ENCODE results near the gene SRSF2.
"Not testable (repeated sequence)": the region's sequence is repeated elsewhere in the genome, so short reads cannot be mapped to it uniquely, and the experiment has no call there.

The SRSF2 gene

DNA sequence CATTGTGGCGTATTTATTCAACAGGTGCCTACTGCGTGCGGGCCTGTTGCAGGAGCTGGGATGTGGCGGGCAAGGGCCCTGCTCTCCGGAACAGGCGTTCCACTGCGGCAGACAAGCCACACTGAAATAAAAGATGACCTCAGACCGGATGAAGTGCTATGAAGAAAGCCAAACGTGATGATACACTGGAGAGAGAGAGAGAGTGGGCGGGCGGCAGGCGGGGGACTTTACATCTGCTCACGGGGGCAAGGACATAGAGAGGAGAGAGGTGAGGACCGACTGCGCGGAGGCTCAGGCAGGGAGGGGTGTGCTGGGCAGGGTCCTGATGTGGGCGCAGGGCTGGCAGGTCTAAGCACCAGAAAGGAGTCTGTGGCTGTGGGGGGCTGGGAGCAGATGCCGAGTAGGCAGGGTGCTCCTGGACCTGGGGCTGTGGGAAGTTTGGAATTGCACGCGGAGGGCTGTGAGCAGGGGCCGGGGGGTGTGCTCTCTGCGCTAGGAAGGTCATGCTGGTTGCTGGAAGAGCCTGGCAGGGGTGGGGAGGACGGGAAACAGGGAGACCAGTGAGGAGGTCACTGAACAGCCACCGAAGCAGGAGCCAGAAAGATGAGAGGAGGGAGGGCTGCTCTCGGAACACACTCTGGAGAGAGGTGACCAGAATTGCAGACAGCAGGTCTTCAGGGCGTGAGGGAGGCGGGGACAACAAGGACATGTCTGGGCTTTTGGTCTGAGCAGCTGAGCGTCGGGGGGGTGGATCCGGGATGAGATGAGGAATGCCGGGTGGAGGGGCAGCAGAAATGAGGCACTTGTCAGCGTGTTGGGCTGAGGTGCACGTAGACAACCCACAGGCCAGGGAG, 36.3 kb downstream of the SRSF2 start:
- DNase-seq (ENCODE audit: low read depth in 2 of 2), result no peak

DNA sequence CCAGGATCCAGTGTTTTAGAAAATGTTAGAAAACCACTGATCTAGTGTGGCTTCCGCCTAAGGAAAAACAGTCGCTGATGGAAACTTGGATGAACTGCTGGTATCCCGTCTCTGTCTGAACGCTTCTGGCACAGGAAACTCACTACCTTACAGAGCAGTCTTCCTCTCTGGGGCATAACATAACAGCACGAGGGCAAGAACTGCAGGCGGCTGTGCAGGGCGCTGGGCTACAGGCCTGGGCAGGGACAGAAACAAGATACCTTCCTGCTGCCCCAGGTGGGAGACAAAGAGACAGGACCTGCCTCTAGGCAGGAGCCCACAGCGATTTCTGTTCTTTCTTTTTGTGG, 36.9 kb downstream of the SRSF2 start:
- no peak for DNase-seq (ENCODE audit: low read depth in 2 of 2)

DNA sequence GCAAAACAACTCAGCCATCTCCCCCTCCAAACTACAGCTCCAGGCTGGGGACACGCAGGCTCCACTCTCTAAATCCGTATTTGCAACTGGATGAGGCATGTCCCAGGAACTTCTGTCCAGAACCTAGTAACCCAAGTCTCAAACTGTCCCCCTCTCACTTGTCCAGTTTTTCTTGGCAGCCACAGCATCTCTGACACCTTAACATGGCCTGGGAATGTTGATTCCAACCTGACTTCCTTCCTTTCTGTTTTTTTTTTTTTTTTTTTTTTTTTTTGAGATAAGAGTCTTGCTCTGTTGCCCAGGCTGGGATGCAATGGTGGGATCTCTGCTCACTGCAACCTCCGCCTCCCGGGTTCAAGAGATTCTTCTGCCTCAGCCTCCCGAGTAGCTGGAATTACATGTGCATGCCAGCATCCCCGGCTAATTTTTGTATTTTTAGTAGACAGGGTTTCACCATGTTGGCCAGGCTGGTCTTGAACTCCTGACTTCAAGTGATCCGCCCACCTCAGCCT, 38.6 kb downstream of the SRSF2 start:
- not testable (repeated sequence) for DNase-seq (ENCODE audit: low read depth in 2 of 2)

DNA sequence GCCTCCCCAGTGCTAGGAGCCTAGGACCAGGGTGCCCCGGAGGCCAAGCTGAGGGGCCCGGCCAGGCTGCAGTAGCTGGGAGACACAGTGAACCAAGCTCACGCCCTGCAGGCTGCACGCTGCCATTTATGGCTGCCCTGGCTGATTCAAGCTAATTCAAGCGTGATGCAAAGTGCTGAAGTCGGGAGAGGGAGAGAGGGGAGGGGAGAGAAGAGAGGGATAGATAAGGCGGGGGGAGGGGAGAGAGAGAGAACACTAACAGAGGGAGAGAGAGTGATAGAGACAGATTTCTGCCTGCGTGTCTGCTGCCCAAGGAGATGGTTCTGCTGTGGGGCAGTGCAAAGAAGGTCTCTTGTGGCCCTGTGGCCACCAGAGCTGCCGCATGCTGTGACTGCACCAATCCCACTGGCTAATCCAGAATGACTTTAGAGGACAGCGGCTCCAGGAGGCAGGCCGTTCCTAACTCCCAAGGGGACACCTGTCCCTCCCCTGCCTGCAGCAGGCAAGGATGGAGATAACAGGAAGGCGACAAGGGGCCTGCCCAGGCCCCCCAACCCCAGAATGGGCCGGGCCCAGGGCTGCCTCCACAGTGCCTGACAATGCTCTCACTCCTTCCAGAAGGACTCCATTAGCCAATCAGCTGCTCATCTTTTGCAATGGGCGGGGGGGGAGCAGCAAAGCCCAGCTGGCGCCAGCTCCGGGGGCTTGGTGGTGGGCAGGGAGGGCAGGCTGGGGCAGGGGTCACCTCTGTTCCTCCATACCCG, 39.2 kb downstream of the SRSF2 start:
- no peak for DNase-seq (ENCODE audit: low read depth in 2 of 2)

DNA sequence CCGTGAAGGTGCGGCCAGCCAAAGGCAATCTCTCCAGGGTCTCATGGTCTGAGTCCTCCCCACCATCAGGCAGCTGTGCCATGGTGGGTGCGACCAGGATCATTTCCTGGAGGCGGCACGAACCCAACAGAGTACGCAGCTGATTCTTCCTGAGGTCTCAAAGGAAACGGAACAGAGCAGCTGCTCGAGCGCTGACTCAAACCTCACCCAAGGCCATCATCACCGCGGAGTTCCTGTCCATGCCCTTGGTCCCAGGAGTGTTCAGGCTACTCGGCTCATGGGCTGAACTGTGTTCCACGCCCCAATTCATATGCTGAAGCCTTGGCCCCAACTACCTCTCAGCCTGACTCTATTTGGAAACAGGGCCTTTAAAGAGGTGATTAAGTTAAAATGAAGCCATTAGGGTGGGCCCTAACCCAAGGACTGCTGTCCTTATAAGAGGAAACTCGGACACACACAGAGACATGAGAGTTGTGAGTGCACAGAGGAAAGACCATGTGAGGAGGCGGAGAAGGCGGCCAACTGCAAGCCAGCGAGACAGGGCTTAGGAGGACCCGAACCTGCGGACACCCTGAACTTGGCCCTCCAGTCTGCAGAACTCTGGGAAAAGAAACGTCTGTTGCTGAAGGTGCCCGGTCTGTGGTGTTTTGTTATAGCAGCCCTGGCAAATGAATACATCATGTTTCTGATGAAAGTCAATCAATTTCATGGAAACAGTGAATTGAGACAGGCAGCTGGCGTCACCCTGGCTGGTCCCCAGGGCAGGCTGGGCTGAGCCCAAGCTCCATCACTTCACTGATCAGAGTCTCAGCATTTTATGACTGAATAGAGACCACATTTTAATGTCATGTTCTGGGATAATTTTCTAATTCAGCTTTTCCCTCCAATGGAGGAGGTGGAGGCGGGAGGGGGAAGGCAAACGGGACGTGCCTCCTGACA, 40.1 kb downstream of the SRSF2 start:
- no peak for DNase-seq (ENCODE audit: low read depth in 2 of 2)

DNA sequence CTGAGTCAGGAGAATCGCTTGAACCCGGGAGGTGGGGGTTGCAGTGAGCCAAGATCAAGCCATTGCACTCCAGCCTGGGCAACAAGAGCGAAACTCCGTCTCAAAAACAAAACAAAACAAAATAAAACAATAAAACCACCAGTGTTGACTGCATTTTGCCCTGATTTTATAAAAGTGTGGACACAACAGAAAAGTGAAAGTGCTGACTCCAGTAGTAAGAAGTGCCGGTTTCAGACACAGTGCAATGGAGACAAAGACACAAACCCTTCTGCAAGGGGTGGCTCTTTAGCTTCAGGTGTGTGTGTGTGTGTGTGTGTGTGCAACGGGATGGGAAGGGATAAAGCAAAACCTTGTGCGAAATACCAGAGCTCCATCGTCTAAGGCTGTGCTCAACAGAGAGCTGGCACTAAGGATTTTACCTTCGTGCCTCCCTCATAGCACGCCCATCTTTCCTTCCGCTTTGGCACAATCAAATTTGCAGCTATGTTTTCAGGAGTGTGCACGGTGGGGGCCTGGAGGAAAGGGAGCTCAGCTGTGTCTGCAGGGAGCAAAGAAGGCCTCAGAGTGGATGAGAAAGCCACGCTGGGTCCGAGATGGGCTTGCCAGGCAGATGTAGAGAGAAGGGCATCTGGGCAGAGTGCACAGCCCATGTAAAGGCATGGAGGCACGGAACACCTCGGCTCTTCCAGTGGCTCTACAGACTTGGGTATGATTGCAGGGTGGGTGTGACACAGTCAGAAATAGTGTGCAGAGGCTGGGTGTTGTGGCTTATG, 41.9 kb downstream of the SRSF2 start:
- DNase-seq (ENCODE audit: low read depth in 2 of 2), result no peak

DNA sequence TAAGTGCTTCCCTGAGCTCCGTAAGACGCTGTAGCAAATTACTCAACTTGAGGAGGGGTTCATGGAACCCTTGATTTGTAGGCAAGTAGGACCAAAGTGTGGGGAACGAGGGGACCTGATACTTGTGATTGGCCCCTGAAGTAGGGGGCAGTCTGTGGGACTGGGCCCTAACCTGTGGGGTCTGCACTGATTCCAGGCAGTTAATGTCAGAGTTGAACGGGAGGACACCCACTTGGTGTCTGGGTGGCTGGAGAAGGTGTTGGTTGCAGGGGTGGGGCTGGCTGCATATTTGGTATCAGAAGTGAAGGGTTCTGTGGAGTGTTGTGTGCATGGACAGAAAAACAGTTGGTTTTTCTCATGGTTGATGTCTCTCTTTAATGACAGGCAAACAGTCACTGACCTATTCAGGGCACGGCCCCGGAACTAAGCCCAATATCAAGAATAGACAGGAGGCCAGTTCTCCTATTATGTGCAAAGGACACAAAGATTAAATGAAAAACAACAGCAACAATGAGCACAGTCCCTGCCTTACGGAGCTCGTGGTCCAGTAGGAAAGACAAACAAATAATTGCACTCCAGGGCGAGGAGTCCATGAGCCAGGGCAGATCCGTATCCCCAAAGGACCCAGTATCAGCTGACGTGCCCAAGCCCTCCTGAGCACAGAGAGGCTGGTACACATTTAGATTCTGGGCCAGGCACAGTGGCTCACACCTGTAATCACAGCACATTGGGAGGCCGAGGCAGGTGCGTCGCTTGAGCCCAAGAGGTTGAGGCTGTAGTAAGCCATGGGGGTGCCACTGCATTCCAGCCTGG, 45.5 kb downstream of the SRSF2 start:
- no peak for DNase-seq (ENCODE audit: low read depth in 2 of 2)

DNA sequence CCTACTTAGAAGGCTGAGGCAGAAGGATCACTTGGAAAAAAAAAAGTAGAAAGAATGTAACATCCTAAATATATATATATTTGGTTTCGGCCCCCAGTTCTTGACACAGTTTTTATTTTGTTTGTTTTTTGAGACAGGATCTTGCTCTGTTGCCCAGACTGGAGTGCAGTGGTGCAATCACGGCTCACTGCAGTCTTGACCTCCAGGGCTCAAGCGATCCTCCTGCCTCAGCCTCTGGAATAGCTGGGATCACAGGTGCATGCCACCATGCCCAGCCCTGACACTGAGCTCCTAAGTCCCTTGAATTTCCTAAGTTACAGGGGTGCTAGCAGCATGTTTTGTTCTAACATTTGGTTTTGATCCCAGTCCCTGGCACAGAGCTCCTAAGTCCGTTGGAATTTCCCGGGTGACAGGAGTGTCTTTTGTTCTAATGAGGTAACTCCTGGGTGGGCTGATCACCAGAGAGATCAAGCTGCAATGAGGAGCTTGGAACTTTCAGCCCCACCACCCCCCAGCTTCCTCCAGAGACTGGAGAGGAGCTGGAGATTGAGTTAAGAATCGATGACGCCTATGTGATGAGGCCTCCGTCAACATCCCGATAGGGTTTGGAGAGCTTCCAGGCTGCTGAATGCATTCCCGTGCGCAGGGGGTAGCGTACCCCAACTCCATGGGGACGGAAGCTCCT, 46.4 kb downstream of the SRSF2 start:
- DNase-seq (ENCODE audit: low read depth in 2 of 2), result no peak

DNA sequence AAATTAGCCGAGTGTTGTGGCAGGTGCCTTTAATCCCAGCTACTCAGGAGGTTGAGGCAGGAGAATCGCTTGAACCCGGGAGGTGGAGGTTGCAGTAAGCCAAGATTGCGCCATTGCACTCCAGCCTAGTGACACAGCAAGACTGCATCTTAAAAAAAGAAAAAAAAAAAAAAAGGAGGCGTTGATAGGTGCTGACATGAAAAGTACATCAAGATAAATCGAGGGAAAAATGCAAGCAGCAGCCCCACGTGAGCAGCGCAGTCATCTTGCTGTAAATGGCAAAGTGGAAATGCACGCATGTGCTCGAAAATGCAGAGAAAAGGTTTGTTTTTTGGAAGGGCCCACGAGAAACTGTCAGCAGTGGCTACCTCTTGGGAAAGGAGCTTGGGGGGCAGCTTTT, 47.3 kb downstream of the SRSF2 start:
- DNase-seq (ENCODE audit: low read depth in 2 of 2), result no peak

DNA sequence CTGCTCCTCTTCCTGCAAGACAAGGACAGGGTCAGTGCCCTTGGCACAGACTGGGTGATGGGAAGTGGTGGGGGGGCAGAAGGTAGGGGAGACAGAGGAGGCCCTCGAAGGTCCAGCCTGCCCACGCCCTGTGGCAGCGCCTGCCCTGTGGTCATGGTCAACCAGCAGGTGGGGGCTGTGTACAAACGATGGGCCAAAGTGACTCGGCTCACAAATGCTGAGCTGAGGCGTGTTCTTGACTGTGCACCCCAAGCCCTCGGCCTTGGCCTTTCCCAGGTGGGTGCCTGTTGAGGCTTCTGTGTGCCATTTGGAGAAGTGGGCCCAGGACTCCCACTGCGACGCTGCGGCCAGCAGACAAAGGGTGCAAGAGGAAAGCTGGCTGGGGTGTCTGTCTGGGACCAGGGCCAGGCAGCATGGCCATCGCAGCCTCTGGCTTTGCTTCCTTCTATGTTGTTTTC, 48.9 kb downstream of the SRSF2 start:
- DNase-seq (ENCODE audit: low read depth in 2 of 2), result no peak

DNA sequence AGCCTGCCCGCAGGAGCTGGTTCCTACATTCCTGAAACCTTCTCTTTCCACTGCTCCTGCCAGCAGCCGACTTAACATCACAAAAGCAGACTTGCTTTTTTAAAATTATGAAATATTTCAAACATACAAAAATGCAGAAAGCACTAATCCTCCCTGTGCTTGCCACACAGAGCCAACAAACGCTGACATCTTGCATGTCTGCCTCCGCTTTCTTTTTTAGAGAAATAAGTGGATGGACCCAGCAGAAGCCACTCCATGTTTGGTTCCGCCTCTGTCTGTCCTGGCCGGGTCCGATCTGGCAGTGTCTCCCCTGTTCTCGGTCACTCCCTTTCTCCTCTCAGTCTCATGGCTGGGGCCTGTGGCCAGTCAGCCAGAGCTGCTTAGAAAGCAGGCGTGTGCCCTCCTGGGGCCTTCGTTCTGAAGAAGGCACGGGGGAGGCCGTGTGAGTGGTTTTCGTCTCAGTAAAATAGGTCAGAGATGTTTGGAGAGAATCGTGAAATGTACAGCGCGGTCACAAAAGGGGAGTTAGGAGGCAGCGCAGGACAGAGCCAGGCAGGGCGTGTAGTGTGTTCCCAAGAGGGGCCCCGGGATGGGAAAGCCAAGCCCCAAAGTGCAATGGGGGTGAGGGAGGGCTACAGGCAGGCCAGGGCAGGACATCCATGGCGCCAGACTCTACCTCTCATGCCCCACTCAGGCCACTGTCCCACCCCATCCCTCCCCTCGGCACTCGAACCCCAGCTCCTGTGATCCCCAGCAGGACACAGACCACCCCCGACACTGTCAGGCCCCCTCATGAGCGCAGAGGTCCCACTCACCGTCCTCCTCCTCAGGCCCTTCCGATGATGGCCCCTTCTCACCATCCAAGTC, 49.6 kb downstream of the SRSF2 start:
- no peak for DNase-seq (ENCODE audit: low read depth in 2 of 2)

DNA sequence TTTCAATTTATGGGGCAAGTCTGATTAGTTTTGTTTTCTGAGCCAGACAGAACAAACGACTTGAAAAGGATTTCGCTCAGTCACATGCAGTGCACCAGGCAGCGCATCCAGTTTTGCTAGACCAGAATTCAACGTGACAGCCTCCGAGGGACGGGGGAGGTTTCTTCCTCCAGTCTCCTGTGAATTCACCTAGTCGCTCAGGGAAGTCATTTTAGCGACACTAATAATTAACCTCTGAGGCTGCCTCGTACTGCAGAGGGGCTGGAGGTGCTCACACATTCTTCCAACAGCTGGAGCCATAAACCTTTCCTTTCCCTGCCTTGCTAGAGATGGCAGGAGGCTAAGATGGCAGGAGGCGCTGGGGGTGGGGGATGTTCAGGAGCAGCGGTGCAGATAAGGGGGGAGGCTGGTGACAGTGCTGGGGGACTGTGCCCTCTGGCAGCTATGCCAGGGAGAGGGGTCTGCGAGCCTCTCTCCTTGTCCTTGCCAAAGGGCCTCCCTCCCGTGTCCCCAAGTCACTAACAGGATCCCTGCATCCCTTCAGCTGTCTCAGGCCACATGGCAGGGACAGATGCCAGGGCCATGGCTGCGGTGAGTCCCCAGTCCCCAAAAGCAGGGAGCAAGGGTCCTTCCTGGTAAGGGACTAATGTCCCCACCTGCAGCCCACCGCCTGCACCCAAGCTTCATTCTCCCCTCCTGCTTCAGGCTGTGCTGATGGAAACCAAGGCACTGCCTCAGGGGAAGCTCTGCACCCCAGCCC, 50.4 kb downstream of the SRSF2 start:
- DNase-seq (ENCODE audit: low read depth in 2 of 2), result no peak

DNA sequence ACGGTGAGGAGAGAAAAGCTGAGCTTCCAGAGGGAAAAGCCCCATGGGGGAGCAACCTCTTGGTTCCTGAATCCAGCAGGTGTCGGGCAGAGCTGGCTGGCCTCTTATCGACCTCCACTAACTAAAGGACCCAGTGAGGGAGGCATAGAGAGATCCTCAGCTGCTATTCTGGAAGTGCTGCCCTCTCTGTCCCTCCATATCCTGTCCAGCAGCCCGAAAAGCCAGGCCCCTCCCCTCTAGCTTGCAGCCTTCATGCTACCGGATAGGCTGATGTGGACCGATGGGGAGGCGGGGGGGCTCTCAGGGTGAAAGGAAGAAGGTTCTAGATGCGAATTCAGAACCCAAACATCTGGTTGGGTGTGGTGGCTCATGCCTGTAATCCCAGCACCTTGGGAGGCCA, 51.3 kb downstream of the SRSF2 start:
- DNase-seq (ENCODE audit: low read depth in 2 of 2), result no peak

DNA sequence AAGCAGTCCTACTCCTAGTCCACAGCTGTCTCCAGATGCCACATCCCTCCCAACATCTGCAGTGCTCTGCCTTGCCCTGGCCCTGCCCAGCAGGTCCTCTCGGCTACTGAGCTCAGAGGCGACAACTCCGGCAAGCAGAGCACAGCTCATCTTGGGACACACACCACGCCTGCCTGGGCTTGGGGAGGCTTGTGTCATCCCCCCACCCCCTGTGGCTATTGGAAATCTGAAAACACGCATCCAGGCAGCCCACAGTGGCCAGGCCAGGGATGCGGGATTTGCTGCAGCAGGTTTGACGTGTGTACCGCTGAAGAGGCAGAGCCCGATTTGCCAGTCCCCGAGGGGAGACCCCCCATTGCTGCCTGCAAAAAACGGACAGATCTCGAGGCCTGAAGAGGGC, 51.8 kb downstream of the SRSF2 start:
- DNase-seq (ENCODE audit: low read depth in 2 of 2), result no peak

DNA sequence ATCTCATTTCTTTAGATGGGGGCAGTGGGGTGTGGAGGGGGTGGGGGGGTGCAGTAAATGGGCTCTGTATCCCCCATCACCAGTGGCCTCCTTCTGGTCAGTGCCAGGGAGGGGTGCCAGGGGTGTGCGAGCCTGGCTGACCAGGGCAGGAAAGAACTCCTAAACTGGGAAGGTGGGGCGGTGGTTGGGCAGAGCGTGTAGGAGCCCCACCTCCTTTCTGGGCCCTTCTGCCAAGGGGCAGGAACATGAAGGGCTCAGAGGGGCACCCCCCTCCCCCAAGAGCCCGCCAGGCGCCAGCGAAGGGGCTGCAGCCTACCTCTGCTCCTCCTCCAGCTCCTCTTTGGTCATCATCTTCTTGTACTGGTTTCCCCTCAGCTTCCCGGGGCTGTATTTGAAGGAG, 52.4 kb downstream of the SRSF2 start:
- DNase-seq (ENCODE audit: low read depth in 2 of 2), result no peak

All from stimulated activated CD8-positive, alpha-beta memory T cell treated with anti-CD3 and anti-CD28 coated beads, Interleukin-2, amount 100 ng/mL, for 48 hours (primary cell).